Measurements from ENCODE around the gene KCNMB2.
"Not testable (repeated sequence)": the region's sequence is repeated elsewhere in the genome, so short reads cannot be mapped to it uniquely, and the experiment has no call there.

The KCNMB2 gene

GRCh38 chr3:178519701-178520100 is 16.5 kb upstream of the KCNMB2 start:
- DNase-seq (ENCODE audit: low read depth in 2 of 2) = no peak

- no peak for DNase-seq (ENCODE audit: low read depth in 2 of 2)
Measured at GRCh38 chr3:178520451-178520850, 15.8 kb upstream of the KCNMB2 start.

GRCh38 chr3:178522200-178523052 is 13.8 kb upstream of the KCNMB2 start:
- no peak for DNase-seq (ENCODE audit: low read depth in 2 of 2)

- no peak for DNase-seq (ENCODE audit: low read depth in 2 of 2)
Measured at GRCh38 chr3:178525251-178525650, 11.0 kb upstream of the KCNMB2 start.

- no peak for DNase-seq (ENCODE audit: low read depth in 2 of 2)
Measured at GRCh38 chr3:178526291-178526690, 9.9 kb upstream of the KCNMB2 start.

- no peak for DNase-seq (ENCODE audit: low read depth in 2 of 2)
Measured at GRCh38 chr3:178527981-178528380, 8.3 kb upstream of the KCNMB2 start.

- no peak for DNase-seq (ENCODE audit: low read depth in 2 of 2)
Measured at GRCh38 chr3:178529606-178530225, 6.5 kb upstream of the KCNMB2 start.

DNA sequence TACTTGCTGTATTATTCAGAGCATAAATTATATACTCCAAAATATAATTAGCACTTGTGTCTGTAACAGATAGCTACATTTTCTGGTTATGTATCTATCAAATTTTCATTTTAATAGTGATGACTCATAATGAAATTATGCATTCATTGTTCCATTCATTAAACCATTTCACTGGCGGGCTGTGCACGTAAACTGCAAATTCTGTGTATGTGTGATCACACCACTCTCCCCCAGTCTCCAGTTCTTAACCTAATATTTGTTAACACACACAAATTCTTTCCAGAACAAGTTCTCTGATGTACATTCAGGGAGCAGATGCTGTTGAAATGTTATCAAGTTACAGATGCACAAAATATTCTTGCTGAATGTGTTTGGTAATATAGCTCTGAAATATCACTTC is 3.8 kb upstream of the KCNMB2 start:
- DNase-seq (ENCODE audit: low read depth in 2 of 2) = peak in 1 of 2 experiments; percentile 44

DNA sequence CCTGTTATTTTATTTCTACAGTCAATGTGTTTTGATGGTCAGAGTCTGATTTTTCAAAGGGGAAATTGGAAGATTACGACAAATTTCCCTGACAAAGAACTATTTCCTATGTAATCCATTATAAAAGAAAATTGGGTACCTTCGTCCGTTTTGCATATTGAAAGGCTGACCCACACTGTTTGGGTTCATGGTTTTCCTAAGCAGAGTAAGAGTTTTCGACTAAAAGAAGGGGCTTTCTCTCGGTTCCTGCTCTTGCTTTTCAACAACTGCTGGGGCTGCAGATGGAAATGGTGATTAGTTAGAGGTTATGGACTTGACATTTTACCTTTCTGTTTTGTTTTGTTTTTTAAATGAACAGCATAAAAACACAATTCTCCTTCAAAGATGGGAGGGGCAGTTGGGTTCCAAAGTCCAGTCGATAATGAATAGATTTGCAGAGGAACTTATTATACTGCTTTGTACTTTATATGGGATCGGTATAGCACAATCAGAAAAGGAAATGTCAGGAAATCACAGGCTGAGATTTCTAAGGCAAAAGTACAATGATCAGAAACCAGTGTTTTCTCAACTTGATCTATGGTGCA is 978 bp downstream of the KCNMB2 start:
- DNase-seq (ENCODE audit: low read depth in 2 of 2) = no peak

GRCh38 chr3:178538056-178538455 is 1.8 kb downstream of the KCNMB2 start:
- no peak for DNase-seq (ENCODE audit: low read depth in 2 of 2)

DNA sequence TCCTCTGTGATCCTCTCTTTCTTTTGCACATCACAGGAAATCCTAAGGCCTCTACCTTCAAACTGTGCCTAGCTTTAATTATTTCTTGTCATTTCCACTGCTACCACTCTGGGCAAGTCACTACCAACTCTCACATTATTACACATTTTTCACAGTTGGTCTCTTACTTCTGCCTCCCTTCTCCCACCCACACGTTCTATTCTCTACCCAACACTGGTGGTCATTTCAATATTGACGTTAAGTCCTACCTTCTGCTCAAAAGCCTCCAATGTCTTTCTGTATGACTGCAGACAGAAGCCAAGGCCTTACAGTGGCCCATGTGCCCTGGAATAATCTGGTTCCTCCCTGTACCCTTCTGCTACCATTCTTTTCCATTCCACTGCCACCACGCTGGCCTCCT is 3.9 kb downstream of the KCNMB2 start:
- DNase-seq (ENCODE audit: low read depth in 2 of 2) = no peak

- DNase-seq (ENCODE audit: low read depth in 2 of 2) = no peak
Measured at GRCh38 chr3:178545337-178545736, 9.1 kb downstream of the KCNMB2 start.

- no peak for DNase-seq (ENCODE audit: low read depth in 2 of 2)
Measured at GRCh38 chr3:178546079-178546478, 9.8 kb downstream of the KCNMB2 start.

GRCh38 chr3:178549426-178549825 is 13.2 kb downstream of the KCNMB2 start:
- not testable (repeated sequence) for DNase-seq (ENCODE audit: low read depth in 2 of 2)

GRCh38 chr3:178551916-178552321 is 15.7 kb downstream of the KCNMB2 start:
- no peak for DNase-seq (ENCODE audit: low read depth in 2 of 2)

GRCh38 chr3:178558637-178559036 is 22.4 kb downstream of the KCNMB2 start:
- no peak for DNase-seq (ENCODE audit: low read depth in 2 of 2)

GRCh38 chr3:178560759-178561158 is 24.5 kb downstream of the KCNMB2 start:
- DNase-seq (ENCODE audit: low read depth in 2 of 2) = no peak

GRCh38 chr3:178561239-178561638 is 25.0 kb downstream of the KCNMB2 start:
- no peak for DNase-seq (ENCODE audit: low read depth in 2 of 2)

- DNase-seq (ENCODE audit: low read depth in 2 of 2) = peak; percentile 10 to 21
Measured at GRCh38 chr3:178562143-178562946, 26.1 kb downstream of the KCNMB2 start.

GRCh38 chr3:178562947-178563232 is 26.7 kb downstream of the KCNMB2 start:
- peak; percentile 7 to 10 for DNase-seq (ENCODE audit: low read depth in 2 of 2)

DNA sequence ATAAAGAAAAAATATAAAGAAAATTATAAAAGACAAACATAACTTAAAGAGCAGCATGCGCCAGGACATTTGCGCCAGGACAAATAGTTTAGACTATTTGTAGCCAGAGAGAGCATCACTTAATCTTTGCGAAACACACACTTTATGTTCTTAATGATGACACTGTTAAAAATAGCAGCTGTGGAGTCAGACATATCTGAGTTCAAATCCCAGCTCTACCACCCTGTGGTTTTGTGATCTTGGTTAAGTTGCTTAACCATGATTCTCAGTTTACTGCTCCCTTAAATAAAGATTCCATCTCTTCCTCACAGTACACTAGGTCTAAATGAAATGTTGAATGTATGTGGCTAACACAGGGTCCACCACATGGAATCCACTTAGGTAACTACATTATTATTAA is 31.4 kb downstream of the KCNMB2 start:
- DNase-seq (ENCODE audit: low read depth in 2 of 2) = no peak

- no peak for DNase-seq (ENCODE audit: low read depth in 2 of 2)
Measured at GRCh38 chr3:178568155-178568731, 32.0 kb downstream of the KCNMB2 start.

Measured in fibroblast of skin of left quadriceps (primary cell).